GM18498 (cell line): ENCODE measurements around the gene AGER.
"Not testable (repeated sequence)": the region's sequence is repeated elsewhere in the genome, so short reads cannot be mapped to it uniquely, and the experiment has no call there.

Source experiments
- ATAC-seq: cut with Tn5 transposase; IDR thresholded peaks from one replicate; pipeline ENCODE4 v1.9.1; 2021; ENCODE audit warnings: mild to moderate bottlenecking, moderate library complexity; ENCODE audit not compliant: unreplicated experiment

AGER gene

DNA sequence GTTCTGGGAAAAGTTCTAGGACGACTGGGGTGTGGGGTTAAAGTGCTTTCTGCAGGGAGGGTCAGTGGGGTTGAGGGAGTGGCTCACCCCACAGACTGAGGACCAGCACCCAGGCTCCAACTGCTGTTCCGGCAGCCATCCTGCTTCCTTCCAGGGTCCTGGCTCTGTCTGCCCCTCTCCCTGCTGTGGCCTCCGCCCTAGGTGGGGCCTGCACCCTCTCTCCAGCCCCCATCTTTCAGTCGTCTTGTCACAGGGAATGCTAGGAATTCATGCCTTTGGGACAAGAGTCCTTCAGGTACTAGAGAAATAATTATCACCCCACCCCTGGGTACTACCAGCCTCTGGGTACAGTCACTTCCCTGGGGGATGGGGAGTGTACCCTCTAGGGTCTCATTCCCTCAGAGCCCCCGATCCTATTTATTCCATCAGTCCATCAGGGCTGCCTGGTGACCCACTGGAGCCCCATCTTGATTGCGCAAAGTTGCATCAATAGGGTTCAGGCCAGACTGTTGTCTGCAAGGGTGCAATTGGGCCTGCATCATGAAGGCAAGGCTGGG lies at the start of gene AGER:
TSS of gene AGER (minus strand) at position 170 of the 557 bp plus-strand sequence. CDS start at position 139, 31 bp downstream.
- ATAC-seq = no peak

DNA sequence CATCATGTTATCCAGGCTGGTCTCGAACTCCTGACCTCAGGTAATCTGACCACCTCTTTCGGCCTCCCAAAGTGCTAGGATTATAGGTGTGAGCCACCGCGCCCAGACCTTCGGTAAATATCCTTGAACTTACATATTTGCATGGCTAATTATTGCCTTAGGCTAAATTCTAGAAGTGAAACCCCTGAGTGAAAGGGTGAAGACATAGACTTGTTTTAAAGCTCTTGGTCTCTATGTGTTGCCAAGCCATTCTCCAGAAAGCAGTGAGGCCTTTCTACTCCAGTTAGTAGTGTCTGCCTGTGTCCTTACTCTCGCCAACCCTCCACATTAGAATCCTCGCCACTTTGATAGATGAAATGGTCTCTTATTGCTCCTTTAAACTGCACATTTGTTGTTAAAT lies 42.4 kb upstream of the AGER start:
- no peak for ATAC-seq

DNA sequence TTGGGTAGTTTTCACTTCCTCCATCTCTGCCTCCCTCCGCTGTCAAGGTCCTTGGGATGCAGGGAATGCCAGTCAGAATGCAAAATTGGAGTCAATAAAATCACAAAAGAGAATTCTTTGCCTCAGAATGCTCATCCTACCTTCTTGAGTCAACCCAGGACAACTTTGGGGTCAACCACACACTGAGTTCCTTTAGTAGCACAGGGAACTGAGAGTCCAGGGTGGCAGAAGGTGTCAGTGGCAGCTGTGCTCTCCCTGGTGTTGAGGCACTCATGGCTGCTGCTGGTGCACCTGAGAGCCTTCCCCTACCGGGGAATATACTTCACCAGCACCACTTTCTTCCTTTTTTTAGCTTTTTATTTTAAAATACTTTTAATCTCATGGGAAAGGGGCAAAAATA lies 40.6 kb upstream of the AGER start:
- ATAC-seq = peak; percentile 55

DNA sequence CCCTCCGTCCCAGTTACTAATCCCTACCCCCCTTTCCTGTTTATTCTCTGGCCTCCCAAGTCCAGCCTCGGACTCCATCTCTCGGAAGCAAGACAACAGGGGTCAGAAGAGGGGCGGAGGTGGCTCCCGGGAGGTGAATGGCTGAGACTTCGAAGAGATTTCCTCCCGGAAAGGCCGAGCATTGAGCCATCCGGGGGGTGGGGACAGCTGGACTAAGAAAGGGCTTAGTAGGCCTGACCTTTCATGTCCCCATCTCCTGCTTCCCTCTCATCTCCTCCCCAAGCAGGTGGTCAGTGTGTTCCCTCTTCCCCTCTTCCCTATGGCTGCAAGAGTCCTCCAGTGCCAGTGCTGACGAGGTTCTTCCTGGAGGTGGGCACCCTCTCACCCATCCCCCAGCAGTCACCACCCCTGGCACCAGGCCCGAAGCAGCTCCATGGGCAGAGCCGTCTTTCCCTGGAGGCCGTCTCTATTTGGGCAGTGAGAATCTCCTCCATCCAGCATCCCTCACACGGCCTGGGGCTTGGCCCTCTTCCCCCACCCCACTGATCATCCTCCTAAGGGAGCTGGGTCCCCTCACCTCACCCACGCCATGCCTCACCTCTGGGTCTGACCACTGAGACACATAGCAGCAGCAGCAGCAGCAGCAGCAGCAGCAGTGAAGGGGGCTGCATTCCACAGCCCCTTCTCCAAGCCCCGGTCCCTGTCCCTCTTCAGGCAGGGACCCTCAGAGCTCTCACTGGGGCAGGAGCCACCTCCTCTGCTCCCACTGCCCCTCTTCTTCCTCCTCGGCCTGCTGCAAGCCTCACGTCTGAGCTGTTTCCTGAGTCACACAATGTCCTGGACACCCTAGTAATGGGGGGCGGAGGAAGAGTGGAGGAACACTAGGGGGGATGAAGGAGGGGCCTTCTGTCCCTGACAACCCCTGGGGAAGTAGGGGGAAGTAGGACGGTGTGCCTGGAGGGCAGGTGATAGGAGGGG lies 39.5 kb upstream of the AGER start, which contains the start of gene NOTCH4:
TSS of gene NOTCH4 (minus strand) at position 810 of the 978 bp plus-strand sequence. CDS start at position 671, 139 bp downstream.
- no peak for ATAC-seq

DNA sequence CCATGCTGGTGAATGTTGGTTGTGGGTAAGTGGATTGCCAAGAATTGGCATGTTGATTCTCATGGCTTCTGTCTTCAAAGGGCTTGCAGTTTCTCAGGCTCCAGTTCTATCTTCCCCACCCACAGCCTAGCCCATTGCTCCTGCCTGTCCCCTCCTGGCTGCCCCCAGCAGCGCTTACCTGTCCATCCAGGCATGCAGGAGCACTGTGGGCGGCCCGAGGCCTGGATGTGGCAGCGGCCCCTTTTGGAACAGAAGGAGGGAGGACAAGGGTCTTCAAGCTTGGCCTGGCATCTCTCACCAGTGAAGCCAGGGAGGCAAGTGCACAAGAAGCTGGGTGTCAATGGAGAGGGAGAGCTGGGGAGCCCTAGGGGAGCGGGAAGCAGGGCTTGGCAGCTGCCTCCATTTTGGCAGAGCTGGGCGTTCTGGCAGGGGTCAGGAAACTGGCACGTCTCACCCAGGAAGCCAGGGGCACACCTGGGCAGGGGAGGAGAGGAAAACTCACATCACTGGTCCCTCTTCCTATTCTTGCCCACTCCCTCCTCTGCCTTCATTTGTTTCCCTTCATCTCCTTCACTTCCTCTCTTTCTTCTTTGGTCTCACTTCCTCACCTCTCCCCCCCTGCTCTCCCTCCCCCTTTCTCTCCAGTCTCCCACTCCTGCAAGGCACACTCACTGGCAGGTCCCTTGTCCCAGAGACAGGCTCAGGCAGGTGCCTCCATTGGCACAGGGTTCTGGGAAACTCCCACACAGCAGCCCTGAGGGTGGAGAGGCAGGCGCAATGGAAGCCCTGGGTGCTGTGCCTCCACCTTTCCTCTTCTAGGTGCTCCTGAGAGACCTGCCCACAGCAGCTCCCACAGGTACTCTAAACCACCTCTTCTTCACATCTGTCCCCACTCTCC lies 38.5 kb upstream of the AGER start:
- ATAC-seq = no peak

DNA sequence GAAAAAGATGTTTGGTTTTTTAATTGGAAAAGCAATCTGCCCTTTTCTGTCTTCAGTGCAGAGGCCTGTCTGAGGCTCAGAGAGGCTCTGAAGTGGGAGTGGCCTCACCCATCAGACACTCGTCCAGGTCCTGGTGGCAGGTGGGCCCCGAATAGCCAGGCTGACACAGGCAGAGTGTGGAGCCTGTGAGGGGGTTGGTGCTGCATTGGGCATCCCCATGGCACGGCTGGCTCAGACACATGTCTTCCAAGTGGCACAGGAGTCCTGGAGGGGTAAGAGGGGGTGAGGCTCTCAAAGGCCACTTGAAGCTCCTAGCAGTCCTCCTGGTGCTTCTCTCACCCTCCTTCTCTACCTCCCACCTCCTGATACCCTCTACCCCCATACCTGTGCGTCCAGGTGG lies 36.0 kb upstream of the AGER start:
- no peak for ATAC-seq

DNA sequence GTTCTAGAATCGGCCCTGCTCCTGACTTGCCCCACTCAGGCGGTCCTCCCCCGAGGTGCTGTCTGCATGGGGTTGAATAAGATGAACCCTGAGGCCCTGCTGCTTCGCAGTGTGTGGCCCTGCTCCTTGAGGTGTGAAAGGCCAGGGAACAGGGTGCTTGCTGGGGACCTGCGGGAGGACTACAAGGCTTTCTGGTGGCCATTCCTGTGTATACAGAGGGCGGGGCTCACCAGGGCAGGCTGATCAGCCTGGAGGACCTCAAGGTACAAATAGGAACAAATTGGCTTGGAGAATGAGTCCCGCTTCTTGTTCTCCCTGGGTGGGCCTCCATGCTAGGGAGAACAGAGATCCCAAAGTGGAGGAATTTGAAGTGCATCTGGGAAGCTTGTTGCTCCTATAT lies 34.1 kb upstream of the AGER start:
- ATAC-seq = no peak

DNA sequence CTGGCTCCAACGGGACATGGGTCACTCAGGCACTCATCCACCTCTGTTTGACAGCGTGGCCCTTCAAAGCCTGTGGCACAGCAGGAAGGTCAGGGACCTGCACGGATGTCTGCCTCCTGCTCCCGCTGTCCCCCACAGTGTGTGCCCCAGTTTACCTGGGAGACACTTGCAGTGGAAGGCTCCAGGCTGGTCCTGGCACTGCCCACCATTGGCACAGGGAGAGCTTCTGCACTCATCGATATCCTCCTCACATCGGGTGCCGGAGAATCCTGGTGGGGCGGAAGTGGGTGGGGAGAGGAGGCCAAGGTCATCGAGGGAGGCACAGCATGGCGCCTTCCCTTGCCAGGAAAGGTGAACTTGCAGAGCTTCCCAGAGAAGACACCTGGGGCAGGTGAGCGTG lies 32.9 kb upstream of the AGER start:
- ATAC-seq = no peak

DNA sequence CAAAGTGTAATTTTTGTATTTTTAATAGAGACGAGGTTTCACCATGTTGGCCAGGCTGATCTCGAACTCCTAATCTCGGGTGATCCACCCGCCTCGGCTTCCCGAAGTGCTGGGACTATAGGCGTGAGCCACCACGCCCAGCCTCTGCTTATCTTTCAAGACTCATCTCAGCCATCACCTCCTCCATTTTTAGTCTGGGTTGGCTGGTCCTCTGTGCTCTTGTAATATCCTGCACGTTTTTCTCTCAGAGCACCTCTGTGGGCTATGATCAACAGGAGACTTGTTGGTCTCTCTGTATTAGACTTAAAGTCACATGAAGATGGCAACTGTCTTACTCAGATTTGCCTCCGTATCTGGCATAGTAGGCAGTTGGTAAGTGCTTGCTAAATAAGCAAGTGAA lies 32.2 kb upstream of the AGER start:
- ATAC-seq = no peak

DNA sequence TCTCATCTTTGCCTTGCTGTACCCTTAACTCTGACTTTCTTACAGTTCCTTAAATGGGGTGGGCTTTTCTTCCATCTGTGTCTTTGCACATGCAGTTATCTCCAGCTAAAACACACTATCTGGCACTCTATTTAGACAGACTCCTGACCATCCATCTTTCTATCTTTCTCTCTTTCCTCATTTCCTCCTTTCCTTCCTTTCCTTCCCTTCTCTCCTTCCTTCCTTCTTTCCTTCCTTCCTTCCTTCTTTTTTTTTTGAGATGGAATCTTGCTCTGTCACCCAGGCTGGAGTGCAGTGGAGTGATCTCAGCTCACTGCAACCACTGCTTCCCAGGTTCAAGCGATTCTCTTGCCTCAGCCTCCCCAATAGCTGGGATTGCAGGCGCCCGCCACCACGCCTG lies 31.6 kb upstream of the AGER start:
- no peak for ATAC-seq

DNA sequence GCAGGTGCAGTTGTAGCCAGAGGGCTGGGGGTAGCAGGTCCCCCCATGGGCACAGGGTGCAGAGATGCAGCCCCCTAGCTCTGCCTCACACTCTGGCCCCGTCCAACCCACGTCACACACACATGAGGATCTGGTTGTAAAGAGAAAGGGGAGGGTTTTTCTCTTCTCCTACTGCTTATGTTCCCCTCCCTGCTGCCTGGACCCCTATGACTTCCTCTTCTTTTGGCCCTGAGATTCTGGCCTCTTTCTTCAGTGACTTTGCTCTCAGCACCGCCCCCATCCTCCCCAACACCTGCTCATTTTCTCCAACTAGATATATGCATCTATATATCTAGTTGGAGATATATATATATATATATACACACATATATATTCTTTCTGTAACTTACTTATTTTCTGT lies 30.1 kb upstream of the AGER start:
- no peak for ATAC-seq

DNA sequence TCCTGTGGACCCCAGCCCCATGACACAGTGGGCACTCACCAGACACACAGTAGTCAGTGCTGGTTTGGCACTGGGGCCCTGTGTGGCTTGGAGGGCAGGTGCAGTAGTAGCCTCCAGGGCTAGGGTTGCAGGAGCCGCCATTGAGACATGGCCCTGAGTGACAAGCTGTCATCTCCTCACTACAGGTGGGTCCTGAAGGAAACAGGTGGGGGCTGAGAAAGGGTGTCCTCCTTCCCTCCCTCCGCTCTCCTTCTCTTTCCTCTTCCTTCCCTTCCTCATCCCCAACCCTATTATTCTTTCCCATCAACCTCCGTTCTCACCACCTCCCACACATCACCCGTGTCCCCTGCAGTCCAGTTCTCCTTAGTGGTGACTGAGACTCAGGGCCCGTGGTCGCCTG lies 29.6 kb upstream of the AGER start:
- no peak for ATAC-seq

DNA sequence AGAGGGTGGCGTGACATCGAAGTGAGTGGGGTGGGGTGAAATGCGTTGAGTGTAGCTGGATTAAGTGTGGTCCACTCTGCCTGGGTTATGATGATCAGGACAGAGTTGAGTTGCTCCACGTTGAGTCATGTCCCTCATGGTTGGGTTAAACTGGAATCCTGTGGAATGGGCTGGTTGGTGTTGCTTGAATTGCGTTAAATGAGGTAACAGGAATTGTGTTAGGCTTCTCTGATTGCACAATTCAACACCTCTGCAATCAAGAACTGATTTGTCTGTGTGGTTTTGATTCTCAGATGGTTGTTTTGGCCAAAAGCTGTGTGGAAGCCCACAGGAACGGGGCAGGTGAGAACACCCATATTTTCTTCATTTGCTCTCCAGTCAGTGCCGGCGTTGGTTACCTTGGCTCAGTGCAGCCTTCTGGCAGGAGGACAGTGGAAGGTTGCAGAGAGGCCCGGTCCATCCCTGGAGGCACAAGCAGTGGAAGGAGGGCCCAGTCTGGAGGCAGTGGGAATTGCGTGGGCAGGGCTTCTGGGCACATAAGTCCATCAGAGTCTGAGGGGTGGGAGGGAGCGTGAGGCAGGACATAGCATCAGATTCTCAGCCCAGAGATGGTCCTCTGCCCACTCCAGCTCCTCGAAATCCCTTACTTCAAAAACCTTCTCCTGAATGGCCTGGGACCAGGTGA lies 28.2 kb upstream of the AGER start:
- ATAC-seq = no peak

DNA sequence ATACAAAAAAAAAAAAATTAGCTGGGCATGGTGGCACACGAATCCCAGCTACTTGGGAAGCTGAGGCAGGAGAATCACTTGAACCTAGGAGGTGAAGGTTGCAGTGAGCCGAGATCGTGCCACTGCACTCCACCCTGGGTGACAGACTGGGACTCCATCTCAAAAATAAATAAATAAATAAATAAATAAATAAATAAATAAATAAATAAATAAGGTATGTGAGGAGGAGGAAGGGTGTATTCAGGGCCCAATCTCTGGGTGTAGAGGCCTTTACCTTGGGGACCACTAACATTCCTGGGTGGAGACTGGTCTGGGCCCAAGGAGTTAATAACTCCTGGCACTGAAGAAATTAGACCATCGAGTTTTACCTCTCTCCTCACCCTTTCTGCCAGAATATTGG lies 27.4 kb upstream of the AGER start:
- not testable (repeated sequence) for ATAC-seq

DNA sequence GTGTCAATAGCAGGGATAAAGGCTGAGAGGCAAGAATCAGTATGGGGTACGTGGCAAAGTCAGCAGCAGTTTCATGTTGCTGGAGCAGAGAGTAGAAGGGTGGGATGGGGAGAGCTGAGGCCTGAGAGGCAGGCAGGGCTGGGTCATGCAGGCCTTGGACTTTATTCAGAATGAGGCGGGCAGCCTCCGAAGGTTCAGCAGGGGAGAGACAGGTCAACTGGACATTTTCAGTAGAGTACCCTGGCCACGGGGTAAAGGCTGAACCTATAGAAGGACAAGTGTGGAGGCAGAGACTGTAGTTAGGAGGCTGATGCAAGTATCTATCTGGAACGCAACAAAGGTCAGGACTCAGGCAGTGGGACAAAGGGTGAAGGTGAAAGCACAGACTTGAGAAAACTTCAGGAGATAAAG lies 26.1 kb upstream of the AGER start:
- ATAC-seq = no peak

DNA sequence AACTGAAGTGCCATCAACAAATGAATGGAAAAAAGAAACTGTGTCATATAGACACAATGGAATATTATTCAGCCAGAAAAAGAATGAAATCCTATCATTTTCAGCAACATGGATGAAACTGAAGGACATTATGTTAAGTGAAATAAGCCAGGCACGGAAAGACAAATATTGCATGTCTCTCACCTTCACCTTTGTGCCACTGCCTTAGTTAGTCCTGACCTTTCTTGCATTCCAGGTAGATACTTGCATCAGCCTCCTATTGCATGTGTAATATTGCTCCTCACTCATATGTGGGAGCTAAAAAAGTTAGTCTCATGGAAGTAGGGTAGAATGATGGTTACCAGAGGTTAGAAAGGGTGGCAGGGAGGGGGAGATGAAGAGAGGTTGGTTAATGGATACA lies 24.9 kb upstream of the AGER start:
- no peak for ATAC-seq

DNA sequence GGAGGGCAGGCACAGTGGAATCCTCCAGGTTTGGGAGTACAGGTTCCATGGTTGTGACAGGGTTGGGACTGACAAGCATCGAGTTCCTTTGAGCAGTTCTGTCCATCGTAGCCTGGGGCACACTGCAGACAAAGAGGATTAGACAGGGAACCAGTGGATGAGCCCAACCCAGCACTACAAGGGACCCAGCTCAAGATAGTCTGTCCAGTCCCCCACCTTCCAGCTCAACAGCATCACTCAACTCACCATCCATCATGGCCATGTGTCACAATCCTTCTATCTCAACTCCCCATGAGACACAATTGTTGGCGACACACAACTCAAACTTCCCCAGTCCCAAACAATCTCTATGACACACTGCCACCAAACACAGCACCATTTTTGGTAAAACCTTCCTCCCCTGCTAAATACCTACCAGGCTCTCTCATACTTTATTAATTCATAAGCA lies 20.2 kb upstream of the AGER start:
- no peak for ATAC-seq

DNA sequence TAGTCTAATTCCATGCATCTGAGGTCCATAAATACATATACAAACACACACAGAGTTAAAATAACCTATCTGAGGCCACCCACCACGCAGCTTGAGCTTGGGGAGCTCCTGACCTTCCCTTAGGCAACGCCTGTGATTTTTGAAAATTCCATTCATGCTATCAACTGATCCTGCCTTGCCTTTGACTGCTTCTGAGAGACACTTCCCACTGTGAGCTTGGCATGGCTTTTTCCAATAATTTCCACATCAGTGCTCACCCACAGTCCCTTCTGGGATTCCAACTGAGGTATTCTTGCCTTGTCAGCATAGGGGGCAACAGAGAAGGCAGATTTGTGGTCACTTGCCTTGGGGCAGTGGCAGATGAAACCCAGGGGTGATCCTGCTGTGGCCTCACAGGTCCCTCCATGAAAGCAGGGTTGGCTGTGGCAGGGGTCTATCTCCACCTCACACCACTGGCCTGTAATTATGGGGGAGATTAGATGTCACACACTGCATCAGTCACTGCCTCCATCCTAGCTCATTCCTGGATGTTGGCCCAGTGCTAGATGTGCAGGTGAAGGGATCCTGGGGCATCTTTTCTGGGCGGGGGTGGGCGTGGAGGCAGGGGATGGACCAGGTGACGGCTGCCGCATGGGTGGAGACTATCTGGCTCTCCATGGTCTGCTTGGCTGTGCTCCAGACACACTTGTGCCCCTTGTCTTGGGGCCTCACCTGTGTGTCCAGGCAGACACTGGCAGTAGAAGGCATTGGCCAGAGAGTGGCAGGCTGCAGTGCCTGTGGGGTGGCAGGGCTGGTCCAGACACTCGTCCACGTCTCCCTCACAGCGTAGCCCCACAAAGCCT lies 19.6 kb upstream of the AGER start:
- no peak for ATAC-seq

DNA sequence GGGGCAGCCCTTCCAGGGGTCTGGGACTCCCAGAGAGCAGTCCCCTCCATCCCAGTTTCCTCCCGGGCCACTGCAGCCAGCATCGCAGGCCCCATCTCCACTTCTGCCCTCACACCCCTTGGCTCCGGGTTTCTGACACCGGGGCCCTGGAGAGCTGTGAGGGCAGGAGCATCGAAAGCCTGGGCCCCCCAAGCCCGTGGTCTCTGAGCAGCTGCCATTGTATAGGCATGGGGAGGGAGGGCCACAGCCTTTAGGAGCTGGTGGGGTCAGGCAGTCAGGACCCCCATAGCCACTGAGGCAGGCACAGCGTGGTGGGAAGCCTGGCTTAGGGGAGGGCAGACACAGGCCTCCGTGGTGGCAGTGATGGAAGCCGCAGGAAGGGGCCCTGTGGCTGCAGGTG lies 18.1 kb upstream of the AGER start:
- ATAC-seq = no peak
